Measurements from ENCODE around the gene ATP5F1D.

ATP5F1D gene

GRCh38 chr19:1271528-1272422, 30.2 kb downstream of the ATP5F1D start:
- DNase-seq: peak; percentile 62

- DNase-seq: peak; percentile 79
Observed at GRCh38 chr19:1272423-1273262, 31.1 kb downstream of the ATP5F1D start.

GRCh38 chr19:1273263-1274041, 31.9 kb downstream of the ATP5F1D start:
- peak; percentile 80 for DNase-seq

- DNase-seq: peak; percentile 54
Observed at GRCh38 chr19:1274081-1274851, 32.7 kb downstream of the ATP5F1D start.

- peak; percentile 66 for DNase-seq
Observed at GRCh38 chr19:1274852-1275259, 33.3 kb downstream of the ATP5F1D start.

- peak; percentile 99 for DNase-seq
Observed at GRCh38 chr19:1275260-1275975, 33.9 kb downstream of the ATP5F1D start, which contains the start of gene FAM174C. TSS of gene FAM174C (plus strand) at chr19:1275530. CDS start at chr19:1275550, 20 bp downstream.

GRCh38 chr19:1275976-1276627, 34.6 kb downstream of the ATP5F1D start:
- DNase-seq: no peak

GRCh38 chr19:1276628-1277022, 35.1 kb downstream of the ATP5F1D start:
- DNase-seq: no peak

GRCh38 chr19:1277061-1277460, 35.5 kb downstream of the ATP5F1D start:
- DNase-seq: no peak

- DNase-seq: no peak
Observed at GRCh38 chr19:1278074-1278473, 36.5 kb downstream of the ATP5F1D start.

- no peak for DNase-seq
Observed at GRCh38 chr19:1278713-1279660, 37.4 kb downstream of the ATP5F1D start.

GRCh38 chr19:1279782-1280341, 38.3 kb downstream of the ATP5F1D start:
- peak; percentile 79 for DNase-seq

GRCh38 chr19:1280636-1281568, 39.4 kb downstream of the ATP5F1D start:
- DNase-seq: no peak

- DNase-seq: no peak
Observed at GRCh38 chr19:1281569-1282287, 40.2 kb downstream of the ATP5F1D start.

- DNase-seq: no peak
Observed at GRCh38 chr19:1282588-1283206, 41.1 kb downstream of the ATP5F1D start.

GRCh38 chr19:1283207-1283916, 41.8 kb downstream of the ATP5F1D start:
- DNase-seq: no peak

Data from MV-4-11 (cell line).